Thoracic aorta (tissue), 2 donors: Measurements from ENCODE around the gene ZFYVE16. TPM values are rescaled to one million over a fixed set of nuclear protein-coding genes. Genes with fewer than 3 reads are reported as not detected.
"Not testable (repeated sequence)": the region's sequence is repeated elsewhere in the genome, so short reads cannot be mapped to it uniquely, and the experiment has no call there.

Source experiments
- ATAC-seq: fragments of 150-250 bp; one replicate; pipeline ENCODE4 v1.8.0; 2017; ENCODE audit warnings: low read depth; ENCODE audit not compliant: insufficient number of reproducible peaks, low FRiP score
- DNase-seq: peaks from one replicate; pipeline ENCODE4 v3.0.0-alpha.2; 2020; ENCODE audit warnings: low spot score
- H3K27ac ChIP-seq, 2 donors: fragments of 200-600 bp; sonication (generic); 1 replicate in 1 of 2; 2 replicates in 1 of 2; pipeline ENCODE4 v1.5.1; 2016; ENCODE audit warnings: mild to moderate bottlenecking in 2 of 2, moderate library complexity in 2 of 2
- H3K27me3 ChIP-seq: fragments of 200-600 bp; sonication (generic); replicated peaks from 2 replicates; pipeline ENCODE4 v1.6.0; 2016; ENCODE audit warnings: mild to moderate bottlenecking; ENCODE audit not compliant: insufficient read depth
- H3K36me3 ChIP-seq: fragments of 200-600 bp; sonication (generic); one replicate; pipeline ENCODE4 v1.5.1; 2016
- H3K4me1 ChIP-seq, 2 donors: fragments of 200-600 bp; sonication (generic); 1 replicate in 1 of 2; 2 replicates in 1 of 2; pipeline versions ENCODE4 v1.5.1 to v1.6.0; 2016; ENCODE audit warnings: low read depth in 2 of 2, mild to moderate bottlenecking in 1 of 2; ENCODE audit not compliant: control insufficient read depth in 1 of 2
- H3K4me3 ChIP-seq: fragments of 200-600 bp; sonication (generic); 2 replicates; pipeline ENCODE4 v1.5.1; 2016; ENCODE audit warnings: mild to moderate bottlenecking
- H3K9me3 ChIP-seq: fragments of 200-600 bp; sonication (generic); 2 replicates; pipeline ENCODE4 v1.5.1; 2016
- total RNA-seq, 2 donors: library from RNA; depleted of rRNA; stranded (reverse); fragments of >200 nt; gene quantifications; one replicate each; pipeline versions ENCODE4 v1.1.0 to v1.2.3, GENCODE V29; 2016
- TF ChIP-seq, protein P1 (sequence below): fragments of 200-600 bp; sonication (generic); IDR thresholded peaks from one replicate; pipeline ENCODE4 v1.5.1; 2019; ENCODE audit warnings: antibody characterized with exemption

Gene ZFYVE16
- total RNA-seq, 2 donors from 2014 or later = 29.0 to 36.8 TPM

DNA sequence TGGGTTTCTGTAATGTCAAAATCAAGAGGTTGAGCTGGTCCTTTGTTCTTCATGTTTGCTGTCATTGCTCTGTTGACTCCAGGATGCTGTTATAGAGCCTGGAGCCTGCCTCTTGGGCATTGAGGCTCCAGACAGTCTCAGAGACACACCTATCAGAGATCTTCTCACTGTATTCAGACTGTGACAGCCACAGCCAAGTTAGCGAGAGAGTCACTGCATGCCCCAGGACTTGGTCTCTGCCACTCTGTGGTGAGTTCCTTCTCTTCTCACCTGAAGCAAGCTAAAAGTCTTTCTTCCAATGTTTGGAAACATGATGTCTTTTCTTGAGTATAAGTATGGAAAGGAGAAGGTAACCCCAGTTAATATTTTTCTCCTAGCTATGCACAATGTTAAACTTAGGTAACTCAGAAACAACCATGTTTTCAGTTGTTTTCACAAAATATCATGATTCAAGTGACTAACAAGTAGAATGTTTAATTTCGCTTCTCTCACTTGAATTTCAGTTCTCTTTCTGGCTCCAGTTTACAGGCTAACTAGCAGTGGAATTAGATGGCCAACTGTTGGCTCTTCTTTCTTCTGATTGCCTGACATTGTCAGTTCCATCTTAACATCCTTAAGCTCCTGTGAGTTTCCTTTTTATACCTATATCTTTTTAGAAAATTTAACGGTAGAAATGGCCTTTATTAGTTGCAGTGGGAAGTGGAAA lies 20.6 kb upstream of the ZFYVE16 start:
- H3K27me3 ChIP-seq = no peaks in the 10 kb centered on the region

GRCh38 chr5:80389580-80389979 lies 18.3 kb upstream of the ZFYVE16 start:
- TF ChIP-seq, protein P1, sequence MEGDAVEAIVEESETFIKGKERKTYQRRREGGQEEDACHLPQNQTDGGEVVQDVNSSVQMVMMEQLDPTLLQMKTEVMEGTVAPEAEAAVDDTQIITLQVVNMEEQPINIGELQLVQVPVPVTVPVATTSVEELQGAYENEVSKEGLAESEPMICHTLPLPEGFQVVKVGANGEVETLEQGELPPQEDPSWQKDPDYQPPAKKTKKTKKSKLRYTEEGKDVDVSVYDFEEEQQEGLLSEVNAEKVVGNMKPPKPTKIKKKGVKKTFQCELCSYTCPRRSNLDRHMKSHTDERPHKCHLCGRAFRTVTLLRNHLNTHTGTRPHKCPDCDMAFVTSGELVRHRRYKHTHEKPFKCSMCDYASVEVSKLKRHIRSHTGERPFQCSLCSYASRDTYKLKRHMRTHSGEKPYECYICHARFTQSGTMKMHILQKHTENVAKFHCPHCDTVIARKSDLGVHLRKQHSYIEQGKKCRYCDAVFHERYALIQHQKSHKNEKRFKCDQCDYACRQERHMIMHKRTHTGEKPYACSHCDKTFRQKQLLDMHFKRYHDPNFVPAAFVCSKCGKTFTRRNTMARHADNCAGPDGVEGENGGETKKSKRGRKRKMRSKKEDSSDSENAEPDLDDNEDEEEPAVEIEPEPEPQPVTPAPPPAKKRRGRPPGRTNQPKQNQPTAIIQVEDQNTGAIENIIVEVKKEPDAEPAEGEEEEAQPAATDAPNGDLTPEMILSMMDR = no peak
- DNase-seq (no peak), ATAC-seq (no peak)
- Histone ChIP-seq H3K36me3 (no peaks in the 10 kb centered on the region), H3K27ac (no peak overlapping the region), H3K27me3 (no peaks in the 10 kb centered on the region), H3K4me1 (no peaks in the 10 kb centered on the region), H3K4me3 (peak overlapping the region; percentile 47), H3K9me3 (peaks cover 4% of the 10 kb centered on the region)

More for the DNA sequence above, 20.6 kb upstream of the ZFYVE16 start:
- DNase-seq (no peak), ATAC-seq (no peak)
- Histone ChIP-seq H3K27ac (no peak overlapping the region), H3K4me3 (no peak overlapping the region), H3K9me3 (no peaks in the 10 kb centered on the region), H3K36me3 (no peaks in the 10 kb centered on the region), H3K4me1 (no peaks in the 10 kb centered on the region)
- TF ChIP-seq, protein P1 = no peak

GRCh38 chr5:80390413-80390812 lies 17.5 kb upstream of the ZFYVE16 start:
- not testable (repeated sequence) for H3K27me3 ChIP-seq, H3K4me1 ChIP-seq, ATAC-seq, DNase-seq, H3K9me3 ChIP-seq, H3K4me3 ChIP-seq, H3K36me3 ChIP-seq, H3K27ac ChIP-seq

DNA sequence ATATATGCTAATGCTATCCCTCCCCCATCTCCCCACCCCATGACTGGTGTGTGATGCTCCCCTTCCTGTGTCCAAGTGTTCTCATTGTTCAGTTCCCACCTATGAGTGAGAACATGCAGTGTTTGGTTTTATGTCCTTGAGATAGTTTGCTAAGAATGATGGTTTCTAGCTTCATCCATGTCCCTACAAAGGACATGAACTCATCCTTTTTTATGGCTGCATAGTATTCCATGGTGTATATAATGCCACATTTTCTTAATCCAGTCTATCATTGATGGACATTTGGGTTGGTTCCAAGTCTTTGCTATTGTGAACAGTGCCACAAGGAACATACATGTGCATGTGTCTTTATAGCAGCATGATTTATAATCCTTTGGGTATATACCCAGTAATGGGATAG lies 16.6 kb upstream of the ZFYVE16 start:
- not testable (repeated sequence) for H3K36me3 ChIP-seq, H3K27ac ChIP-seq, DNase-seq, H3K27me3 ChIP-seq, H3K9me3 ChIP-seq, ATAC-seq, H3K4me3 ChIP-seq, H3K4me1 ChIP-seq

DNA sequence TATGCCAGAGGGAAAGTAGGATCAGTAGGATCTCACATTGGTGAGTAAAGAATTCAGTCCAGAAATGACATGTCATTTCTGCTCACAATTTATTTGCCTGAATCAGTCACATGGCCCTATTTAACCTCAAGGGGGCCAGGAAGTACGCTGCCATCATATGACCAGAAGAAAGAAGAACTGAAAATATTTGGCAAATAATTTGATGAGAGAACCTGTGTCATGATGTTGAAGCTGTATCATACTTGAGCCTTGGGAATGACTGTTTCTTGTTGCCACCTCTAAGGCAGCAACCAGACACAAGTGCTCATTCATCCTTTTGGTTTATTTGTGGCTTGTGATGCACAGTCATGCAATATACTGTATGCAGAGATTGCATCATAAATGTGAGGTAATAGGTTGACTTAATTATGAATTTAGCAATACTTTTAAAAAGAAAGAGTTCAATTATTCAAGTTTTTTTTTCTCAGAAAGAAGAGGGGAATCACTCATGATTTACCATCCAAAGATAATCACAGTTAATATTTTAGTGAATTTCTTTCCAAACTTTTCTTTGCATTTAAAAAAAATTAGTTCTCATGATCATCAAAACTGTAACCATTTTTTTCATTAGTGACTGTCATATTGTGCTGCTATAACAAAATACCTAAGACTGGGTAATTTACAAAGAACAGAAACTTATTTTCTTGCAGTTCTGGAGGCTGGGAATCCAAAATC lies 8.2 kb upstream of the ZFYVE16 start:
- DNase-seq (no peak), ATAC-seq (no peak)
- Histone ChIP-seq H3K27ac (no peak overlapping the region), H3K27me3 (no peaks in the 10 kb centered on the region), H3K4me1 (no peaks in the 10 kb centered on the region), H3K36me3 (no peaks in the 10 kb centered on the region), H3K4me3 (no peak overlapping the region), H3K9me3 (no peaks in the 10 kb centered on the region)
- TF ChIP-seq, protein P1 = no peak

- not testable (repeated sequence) for ATAC-seq, H3K4me3 ChIP-seq, H3K36me3 ChIP-seq, H3K4me1 ChIP-seq, H3K9me3 ChIP-seq, DNase-seq, H3K27ac ChIP-seq, H3K27me3 ChIP-seq
Measured at GRCh38 chr5:80400368-80400767, 7.5 kb upstream of the ZFYVE16 start.
